Liver (tissue), 9 donors: ENCODE measurements around the gene OR1L1. TPM values are rescaled to one million over a fixed set of nuclear protein-coding genes. Genes with fewer than 3 reads are reported as not detected.

ENCODE experiments used
- DNase-seq: peaks from one replicate; pipeline ENCODE4 v3.0.0-alpha.2; 2017; ENCODE audit warnings: low spot score
- H3K27ac ChIP-seq, 2 donors: one replicate each; pipeline ENCODE4 v1.7.0; 2013; ENCODE audit warnings: inconsistent platforms in 2 of 2, low read length in 2 of 2, control low read depth in 1 of 2, low read depth in 1 of 2, mild to moderate bottlenecking in 1 of 2
- H3K27me3 ChIP-seq, 4 donors: one replicate each; pipeline versions ENCODE4 v1.6.1 to v1.7.0; 2013; ENCODE audit warnings: low read length in 3 of 4, inconsistent platforms in 1 of 4, mild to moderate bottlenecking in 1 of 4, moderate library complexity in 1 of 4; ENCODE audit not compliant: control insufficient read depth in 4 of 4, insufficient read depth in 4 of 4
- H3K36me3 ChIP-seq, 4 donors: one replicate each; pipeline versions ENCODE4 v1.6.1 to v1.7.0; 2013; ENCODE audit warnings: low read length in 3 of 4, mild to moderate bottlenecking in 3 of 4, low read depth in 1 of 4, moderate library complexity in 1 of 4; ENCODE audit not compliant: control insufficient read depth in 4 of 4, insufficient read depth in 3 of 4
- H3K4me1 ChIP-seq, 4 donors: one replicate each; pipeline versions ENCODE4 v1.6.1 to v1.7.0; 2013; ENCODE audit warnings: low read length in 3 of 4, mild to moderate bottlenecking in 3 of 4, moderate library complexity in 1 of 4; ENCODE audit not compliant: control insufficient read depth in 4 of 4, insufficient read depth in 4 of 4
- H3K4me3 ChIP-seq, 3 donors: one replicate each; pipeline versions ENCODE4 v1.6.1 to v1.7.0; 2013; ENCODE audit warnings: low read length in 3 of 3, control low read depth in 1 of 3, low read depth in 1 of 3, mild to moderate bottlenecking in 1 of 3
- H3K9ac ChIP-seq, 2 donors: one replicate each; pipeline ENCODE4 v1.7.0; 2013; ENCODE audit warnings: low read length in 2 of 2, mild to moderate bottlenecking in 2 of 2, moderate library complexity in 2 of 2, control low read depth in 1 of 2, low read depth in 1 of 2
- H3K9me3 ChIP-seq, 4 donors: one replicate each; pipeline versions ENCODE4 v1.6.1 to v1.7.0; 2013; ENCODE audit warnings: low read length in 3 of 4; ENCODE audit not compliant: control insufficient read depth in 4 of 4
- EGR1 ChIP-seq, 2 donors: IDR thresholded peaks; 2 replicates each; pipeline ENCODE4 v1.6.1; 2016 to 2018; ENCODE audit warnings: antibody characterized with exemption in 2 of 2, low read depth in 2 of 2
- FOXA1 ChIP-seq: IDR thresholded peaks from 2 replicates; pipeline ENCODE4 v1.6.1; 2016; ENCODE audit warnings: antibody characterized with exemption
- FOXA2 ChIP-seq: IDR thresholded peaks from 2 replicates; pipeline ENCODE4 v1.6.1; 2016; ENCODE audit warnings: antibody characterized with exemption
- GABPA ChIP-seq, 2 donors: IDR thresholded peaks in 1 of 2; conservative IDR thresholded peaks in 1 of 2; 2 replicates each; pipeline ENCODE4 v1.6.1; 2016; ENCODE audit warnings: antibody characterized with exemption in 2 of 2, mild to moderate bottlenecking in 1 of 2, moderate library complexity in 1 of 2
- HNF4A ChIP-seq, 2 donors: conservative IDR thresholded peaks; 2 replicates each; pipeline ENCODE4 v1.6.1; 2016; ENCODE audit warnings: antibody characterized with exemption in 2 of 2, mild to moderate bottlenecking in 2 of 2
- HNF4G ChIP-seq: IDR thresholded peaks from 2 replicates; pipeline ENCODE4 v1.6.1; 2016; ENCODE audit warnings: antibody characterized with exemption
- JUND ChIP-seq, 2 donors: IDR thresholded peaks; 2 replicates each; pipeline ENCODE4 v1.6.1; 2016; ENCODE audit warnings: antibody characterized with exemption in 2 of 2
- RAD21 ChIP-seq, 2 donors: IDR thresholded peaks; 2 replicates each; pipeline ENCODE4 v1.6.1; 2016; ENCODE audit warnings: antibody characterized with exemption in 2 of 2, mild to moderate bottlenecking in 2 of 2
- RXRA ChIP-seq, 2 donors: IDR thresholded peaks; 2 replicates each; pipeline ENCODE4 v1.6.1; 2017 to 2018; ENCODE audit warnings: antibody characterized with exemption in 2 of 2, mild to moderate bottlenecking in 1 of 2
- SP1 ChIP-seq: IDR thresholded peaks from 2 replicates; pipeline ENCODE4 v1.6.1; 2018; ENCODE audit warnings: antibody characterized with exemption, mild to moderate bottlenecking
- TAF1 ChIP-seq: conservative IDR thresholded peaks from 2 replicates; pipeline ENCODE4 v1.6.1; 2016; ENCODE audit warnings: antibody characterized with exemption, mild to moderate bottlenecking
- YY1 ChIP-seq: IDR thresholded peaks from 2 replicates; pipeline ENCODE4 v1.6.1; 2016; ENCODE audit warnings: antibody characterized with exemption, mild to moderate bottlenecking
- WGBS: extraction: QIAGEN DNeasy Blood & Tissue Kit; methylation state at CpG from one replicate; pipeline ENCODE4 v1.1.7; 2013; 5-methylcytosine and 5-hydroxymethylcytosine counted together
- polyA plus RNA-seq, 2 donors: library from polyadenylated mRNA; stranded (reverse) in 1 of 2; unstranded in 1 of 2; fragments of 200-250 nt in 1 of 2; fragments of >200 nt in 1 of 2; fragmentation: Nextera tagmentation in 1 of 2; extraction: Ambion mirVana in 1 of 2; gene quantifications; one replicate each; pipeline versions ENCODE4 v1.2.1 to v1.2.3, GENCODE V29; 2013 to 2015
- total RNA-seq, 2 donors: library from RNA; depleted of rRNA; stranded (reverse); fragments of >200 nt; gene quantifications; one replicate each; pipeline ENCODE4 v1.2.3, GENCODE V29; 2014
- TF ChIP-seq, protein P1 (sequence below): fragments of 150-350 bp; IDR thresholded peaks from 2 replicates; pipeline ENCODE4 v1.5.1; 2017; ENCODE audit warnings: improper control_type of control experiment, low read depth, low read length; ENCODE audit not compliant: missing input control
- TF ChIP-seq, protein P2 (sequence below): IDR thresholded peaks from 2 replicates; pipeline ENCODE4 v1.6.1; 2016; ENCODE audit warnings: antibody characterized with exemption
- TF ChIP-seq, protein P3 (sequence below): IDR thresholded peaks from 2 replicates; pipeline ENCODE4 v1.6.1; 2016; ENCODE audit warnings: antibody characterized with exemption
- TF ChIP-seq, protein P4 (sequence below): IDR thresholded peaks from 2 replicates; pipeline ENCODE4 v1.6.1; 2016; ENCODE audit warnings: antibody characterized with exemption, mild to moderate bottlenecking
- donor health status: healthy.
- donor health status: healthy.
- donor health status: healthy.
- donor health status: healthy.
- donor health status: healthy.

OR1L1 gene
- total and polyA plus RNA-seq, 4 donors = not detected

DNA sequence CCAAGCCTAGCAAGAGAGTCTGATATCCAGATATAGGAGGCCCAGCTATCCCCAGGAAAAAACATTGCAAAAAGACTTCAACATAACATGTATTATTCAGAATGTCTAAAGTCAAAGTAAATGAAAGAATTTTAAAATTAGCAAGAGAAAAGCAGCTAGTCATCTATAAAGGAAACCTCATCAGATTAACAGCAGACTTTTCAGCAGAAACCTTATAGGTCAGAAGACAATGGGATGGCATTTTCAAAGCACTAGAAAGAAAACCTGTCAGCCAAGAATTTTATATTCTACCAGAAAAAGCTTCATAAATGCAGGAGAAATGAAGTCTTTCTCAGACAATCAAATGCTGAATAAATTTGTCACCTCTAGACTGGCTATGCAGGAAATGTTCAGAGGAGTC lies 23.3 kb downstream of the OR1L1 start:
- DNase-seq = no peak
- Histone ChIP-seq H3K36me3 (no peaks in the 10 kb centered on the region), H3K27me3 (no peaks in the 10 kb centered on the region), H3K27ac (no peak overlapping the region), H3K4me3 (no peak overlapping the region), H3K4me1 (no peaks in the 10 kb centered on the region), H3K9me3 (peaks cover 2 to 20% (median 6%) of the 10 kb centered on the region in 4 donors), H3K9ac (no peak overlapping the region)
- TF ChIP-seq RAD21 (IDR thresholded peaks at IDR 0.05) (no peak), FOXA1 (no peak), EGR1 (IDR thresholded peaks at IDR 0.05; ENCODE audit: low read depth in 2 of 2) (no peak), YY1 (no peak), HNF4A (conservative IDR thresholded peaks at IDR 0.05) (no peak), SP1 (no peak), JUND (IDR thresholded peaks at IDR 0.05) (no peak), TAF1 (no peak), RXRA (IDR thresholded peaks at IDR 0.05) (no peak), FOXA2 (no peak)
- TF ChIP-seq, protein P1, sequence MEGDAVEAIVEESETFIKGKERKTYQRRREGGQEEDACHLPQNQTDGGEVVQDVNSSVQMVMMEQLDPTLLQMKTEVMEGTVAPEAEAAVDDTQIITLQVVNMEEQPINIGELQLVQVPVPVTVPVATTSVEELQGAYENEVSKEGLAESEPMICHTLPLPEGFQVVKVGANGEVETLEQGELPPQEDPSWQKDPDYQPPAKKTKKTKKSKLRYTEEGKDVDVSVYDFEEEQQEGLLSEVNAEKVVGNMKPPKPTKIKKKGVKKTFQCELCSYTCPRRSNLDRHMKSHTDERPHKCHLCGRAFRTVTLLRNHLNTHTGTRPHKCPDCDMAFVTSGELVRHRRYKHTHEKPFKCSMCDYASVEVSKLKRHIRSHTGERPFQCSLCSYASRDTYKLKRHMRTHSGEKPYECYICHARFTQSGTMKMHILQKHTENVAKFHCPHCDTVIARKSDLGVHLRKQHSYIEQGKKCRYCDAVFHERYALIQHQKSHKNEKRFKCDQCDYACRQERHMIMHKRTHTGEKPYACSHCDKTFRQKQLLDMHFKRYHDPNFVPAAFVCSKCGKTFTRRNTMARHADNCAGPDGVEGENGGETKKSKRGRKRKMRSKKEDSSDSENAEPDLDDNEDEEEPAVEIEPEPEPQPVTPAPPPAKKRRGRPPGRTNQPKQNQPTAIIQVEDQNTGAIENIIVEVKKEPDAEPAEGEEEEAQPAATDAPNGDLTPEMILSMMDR = no peak
- TF ChIP-seq, protein P2, sequence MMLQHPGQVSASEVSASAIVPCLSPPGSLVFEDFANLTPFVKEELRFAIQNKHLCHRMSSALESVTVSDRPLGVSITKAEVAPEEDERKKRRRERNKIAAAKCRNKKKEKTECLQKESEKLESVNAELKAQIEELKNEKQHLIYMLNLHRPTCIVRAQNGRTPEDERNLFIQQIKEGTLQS = no peak
- TF ChIP-seq, protein P3, sequence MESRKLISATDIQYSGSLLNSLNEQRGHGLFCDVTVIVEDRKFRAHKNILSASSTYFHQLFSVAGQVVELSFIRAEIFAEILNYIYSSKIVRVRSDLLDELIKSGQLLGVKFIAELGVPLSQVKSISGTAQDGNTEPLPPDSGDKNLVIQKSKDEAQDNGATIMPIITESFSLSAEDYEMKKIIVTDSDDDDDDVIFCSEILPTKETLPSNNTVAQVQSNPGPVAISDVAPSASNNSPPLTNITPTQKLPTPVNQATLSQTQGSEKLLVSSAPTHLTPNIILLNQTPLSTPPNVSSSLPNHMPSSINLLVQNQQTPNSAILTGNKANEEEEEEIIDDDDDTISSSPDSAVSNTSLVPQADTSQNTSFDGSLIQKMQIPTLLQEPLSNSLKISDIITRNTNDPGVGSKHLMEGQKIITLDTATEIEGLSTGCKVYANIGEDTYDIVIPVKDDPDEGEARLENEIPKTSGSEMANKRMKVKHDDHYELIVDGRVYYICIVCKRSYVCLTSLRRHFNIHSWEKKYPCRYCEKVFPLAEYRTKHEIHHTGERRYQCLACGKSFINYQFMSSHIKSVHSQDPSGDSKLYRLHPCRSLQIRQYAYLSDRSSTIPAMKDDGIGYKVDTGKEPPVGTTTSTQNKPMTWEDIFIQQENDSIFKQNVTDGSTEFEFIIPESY = no peak
- TF ChIP-seq, protein P4, sequence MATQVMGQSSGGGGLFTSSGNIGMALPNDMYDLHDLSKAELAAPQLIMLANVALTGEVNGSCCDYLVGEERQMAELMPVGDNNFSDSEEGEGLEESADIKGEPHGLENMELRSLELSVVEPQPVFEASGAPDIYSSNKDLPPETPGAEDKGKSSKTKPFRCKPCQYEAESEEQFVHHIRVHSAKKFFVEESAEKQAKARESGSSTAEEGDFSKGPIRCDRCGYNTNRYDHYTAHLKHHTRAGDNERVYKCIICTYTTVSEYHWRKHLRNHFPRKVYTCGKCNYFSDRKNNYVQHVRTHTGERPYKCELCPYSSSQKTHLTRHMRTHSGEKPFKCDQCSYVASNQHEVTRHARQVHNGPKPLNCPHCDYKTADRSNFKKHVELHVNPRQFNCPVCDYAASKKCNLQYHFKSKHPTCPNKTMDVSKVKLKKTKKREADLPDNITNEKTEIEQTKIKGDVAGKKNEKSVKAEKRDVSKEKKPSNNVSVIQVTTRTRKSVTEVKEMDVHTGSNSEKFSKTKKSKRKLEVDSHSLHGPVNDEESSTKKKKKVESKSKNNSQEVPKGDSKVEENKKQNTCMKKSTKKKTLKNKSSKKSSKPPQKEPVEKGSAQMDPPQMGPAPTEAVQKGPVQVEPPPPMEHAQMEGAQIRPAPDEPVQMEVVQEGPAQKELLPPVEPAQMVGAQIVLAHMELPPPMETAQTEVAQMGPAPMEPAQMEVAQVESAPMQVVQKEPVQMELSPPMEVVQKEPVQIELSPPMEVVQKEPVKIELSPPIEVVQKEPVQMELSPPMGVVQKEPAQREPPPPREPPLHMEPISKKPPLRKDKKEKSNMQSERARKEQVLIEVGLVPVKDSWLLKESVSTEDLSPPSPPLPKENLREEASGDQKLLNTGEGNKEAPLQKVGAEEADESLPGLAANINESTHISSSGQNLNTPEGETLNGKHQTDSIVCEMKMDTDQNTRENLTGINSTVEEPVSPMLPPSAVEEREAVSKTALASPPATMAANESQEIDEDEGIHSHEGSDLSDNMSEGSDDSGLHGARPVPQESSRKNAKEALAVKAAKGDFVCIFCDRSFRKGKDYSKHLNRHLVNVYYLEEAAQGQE = no peak

DNA sequence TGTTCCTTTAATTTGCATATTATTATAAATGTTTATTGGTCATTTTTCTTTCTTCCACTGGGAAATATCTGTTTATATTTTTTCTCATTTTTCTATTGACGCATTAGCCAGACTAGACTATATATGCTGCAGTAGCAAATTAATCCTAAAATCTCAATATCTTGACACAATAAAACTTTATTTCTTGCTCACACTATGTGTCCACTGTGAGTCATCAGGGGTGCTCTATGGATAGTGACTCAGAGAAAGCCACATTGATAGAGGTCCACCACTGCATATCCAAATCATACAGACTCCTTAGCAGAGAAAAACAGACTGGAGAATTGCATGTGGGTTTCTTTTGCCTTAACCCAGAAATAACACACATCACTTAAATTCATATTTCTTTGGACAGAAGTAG lies 34.2 kb downstream of the OR1L1 start:
- no peak for DNase-seq
- Histone ChIP-seq H3K27me3 (no peaks in the 10 kb centered on the region), H3K4me1 (no peaks in the 10 kb centered on the region), H3K9ac (no peak overlapping the region), H3K27ac (no peak overlapping the region), H3K9me3 (peaks cover 2 to 15% (median 6%) of the 10 kb centered on the region in 4 donors), H3K4me3 (no peak overlapping the region), H3K36me3 (no peaks in the 10 kb centered on the region)
- 92% methylated on average over 1 of the region's 1 CpG for WGBS
- no peak for TF ChIP-seq HNF4G
- TF ChIP-seq, protein P4 = no peak
- no peak for TF ChIP-seq FOXA2
- no peak for TF ChIP-seq GABPA (IDR thresholded peaks at IDR 0.05 in 1 of 2, conservative IDR thresholded peaks at IDR 0.05 in 1 of 2)
- TF ChIP-seq, protein P3 = no peak
- TF ChIP-seq, protein P2 = no peak
- no peak for TF ChIP-seq FOXA1
- TF ChIP-seq JUND (IDR thresholded peaks at IDR 0.05) = no peak
